OCI-LY1 (cell line): Measurements from ENCODE around the gene SNX5.

Experiments used
- H2AFZ ChIP-seq: fragments of 200-600 bp; sonication (generic), shearing (Covaris generic); 2 replicates; pipeline ENCODE4 v1.6.0; 2014; ENCODE audit warnings: antibody characterized with exemption, mild to moderate bottlenecking, low read length
- H3F3A ChIP-seq: fragments of 200-600 bp; sonication (generic), shearing (Covaris generic); 2 replicates; pipeline ENCODE4 v1.6.0; 2014; ENCODE audit warnings: mild to moderate bottlenecking, antibody characterized with exemption, low read length, moderate library complexity; ENCODE audit not compliant: insufficient read depth
- H3K27ac ChIP-seq: fragments of 200-600 bp; sonication (generic); 2 replicates; pipeline ENCODE4 v1.5.1; 2014; ENCODE audit warnings: low read length, mixed run types, mild to moderate bottlenecking, low read depth; ENCODE audit not compliant: poor library complexity, severe bottlenecking
- H3K27me3 ChIP-seq: fragments of 200-600 bp; sonication (generic); 2 replicates; pipeline ENCODE4 v1.6.0; 2014; ENCODE audit warnings: antibody characterized with exemption, mild to moderate bottlenecking, low read length, moderate library complexity; ENCODE audit not compliant: insufficient read depth
- H3K36me3 ChIP-seq: fragments of 200-600 bp; sonication (generic); 2 replicates; pipeline ENCODE4 v1.6.1; 2014; ENCODE audit warnings: mild to moderate bottlenecking, antibody characterized with exemption, low read length, moderate library complexity, mixed read lengths; ENCODE audit not compliant: insufficient read depth
- H3K4me1 ChIP-seq: fragments of 200-600 bp; sonication (generic); 2 replicates; pipeline ENCODE4 v1.5.1; 2014; ENCODE audit warnings: mild to moderate bottlenecking, low read length, moderate library complexity; ENCODE audit not compliant: insufficient read depth, severe bottlenecking
- H3K4me2 ChIP-seq: fragments of 200-600 bp; sonication (generic), shearing (Covaris generic); 2 replicates; pipeline ENCODE4 v1.6.1; 2014; ENCODE audit warnings: low read length
- H3K4me3 ChIP-seq: fragments of 200-600 bp; sonication (generic); 2 replicates; pipeline ENCODE4 v1.5.1; 2014; ENCODE audit warnings: low read length, low read depth, mild to moderate bottlenecking, mixed read lengths; ENCODE audit not compliant: poor library complexity, severe bottlenecking
- H3K79me2 ChIP-seq: fragments of 200-600 bp; shearing (Covaris generic); 2 replicates; pipeline ENCODE4 v1.6.1; 2016; ENCODE audit warnings: mixed run types, low read length, mixed read lengths; ENCODE audit not compliant: insufficient read depth
- H3K9ac ChIP-seq: fragments of 200-600 bp; sonication (generic), shearing (Covaris generic); 2 replicates; pipeline ENCODE4 v1.6.1; 2014; ENCODE audit warnings: mild to moderate bottlenecking, low read length, mixed read lengths
- H3K9me2 ChIP-seq: fragments of 200-600 bp; sonication (generic), shearing (Covaris generic); 2 replicates; pipeline ENCODE4 v1.6.1; 2014; ENCODE audit warnings: low read depth, mild to moderate bottlenecking, low read length, mixed read lengths
- H3K9me3 ChIP-seq: fragments of 200-600 bp; shearing (Covaris generic); 2 replicates; pipeline ENCODE4 v1.6.1; 2014; ENCODE audit warnings: low read length, mixed read lengths
- H4K20me1 ChIP-seq: fragments of 200-600 bp; sonication (generic), shearing (Covaris generic); 2 replicates; pipeline ENCODE4 v1.6.0; 2016; ENCODE audit warnings: mild to moderate bottlenecking, low read length; ENCODE audit not compliant: insufficient read depth
- CTCF ChIP-seq: fragments of 200-600 bp; sonication (generic), shearing (Covaris generic); IDR thresholded peaks from 2 replicates; pipeline ENCODE4 v1.5.1; 2017; ENCODE audit warnings: mild to moderate bottlenecking, antibody characterized with exemption, low read length, moderate library complexity, mixed read lengths
- EZH2 ChIP-seq: fragments of 200-600 bp; sonication (generic), shearing (Covaris generic); IDR thresholded peaks from 2 replicates; pipeline ENCODE4 v1.8.0; 2017; ENCODE audit warnings: borderline replicate concordance, mixed run types, mild to moderate bottlenecking, antibody characterized with exemption, low read length, moderate library complexity, mixed read lengths

SNX5 gene

GRCh38 chr20:17897566-17898307 lies 70.9 kb downstream of the SNX5 start:
- no peaks in the 10 kb centered on the region for H3K79me2 ChIP-seq
- no peaks in the 10 kb centered on the region for H3F3A ChIP-seq
- H3K27me3 ChIP-seq = peaks cover 5% of the 10 kb centered on the region; the same call in 1 of the 2 replicates
- no peak overlapping the region for H3K4me3 ChIP-seq
- no peak overlapping the region for H3K9ac ChIP-seq
- no peaks in the 10 kb centered on the region for H3K9me2 ChIP-seq
- peaks cover 16% of the 10 kb centered on the region for H3K4me1 ChIP-seq
- no peaks in the 10 kb centered on the region for H4K20me1 ChIP-seq
- no peak overlapping the region for H3K27ac ChIP-seq
- no peak overlapping the region for H3K4me2 ChIP-seq
- H2AFZ ChIP-seq = no peak overlapping the region
- H3K36me3 ChIP-seq = no peaks in the 10 kb centered on the region
- TF ChIP-seq CTCF = no peak
- no peak for TF ChIP-seq EZH2
- H3K9me3 ChIP-seq = no peaks in the 10 kb centered on the region

GRCh38 chr20:17896771-17897369 lies 71.7 kb downstream of the SNX5 start:
- Histone ChIP-seq H3K9me2 (no peaks in the 10 kb centered on the region), H3K4me1 (peaks cover 16% of the 10 kb centered on the region), H3K4me2 (no peak overlapping the region), H3K27me3 (peaks cover 5% of the 10 kb centered on the region), H2AFZ (no peak overlapping the region), H3K36me3 (no peaks in the 10 kb centered on the region), H3K27ac (no peak overlapping the region), H4K20me1 (no peaks in the 10 kb centered on the region), H3K9ac (no peak overlapping the region), H3K9me3 (no peaks in the 10 kb centered on the region), H3F3A (no peaks in the 10 kb centered on the region), H3K4me3 (no peak overlapping the region), H3K79me2 (no peaks in the 10 kb centered on the region)
- TF ChIP-seq CTCF (no peak), EZH2 (no peak)

- no peak overlapping the region for H3K4me2 ChIP-seq
- no peaks in the 10 kb centered on the region for H3K36me3 ChIP-seq
- no peak for TF ChIP-seq CTCF
- TF ChIP-seq EZH2 = no peak
- no peaks in the 10 kb centered on the region for H3K9me3 ChIP-seq
- H3K4me3 ChIP-seq = no peak overlapping the region
- H3K79me2 ChIP-seq = no peaks in the 10 kb centered on the region
- peaks cover 5% of the 10 kb centered on the region for H3K27me3 ChIP-seq
- H3K9ac ChIP-seq = no peak overlapping the region
- H2AFZ ChIP-seq = no peak overlapping the region
- H3F3A ChIP-seq = no peaks in the 10 kb centered on the region
- no peaks in the 10 kb centered on the region for H4K20me1 ChIP-seq
- H3K4me1 ChIP-seq = peaks cover 16% of the 10 kb centered on the region
- no peak overlapping the region for H3K27ac ChIP-seq
- no peaks in the 10 kb centered on the region for H3K9me2 ChIP-seq
Measured at GRCh38 chr20:17896193-17896723, 72.3 kb downstream of the SNX5 start.
